HEK293T (cell line): ENCODE data around the gene MYH14.

Experiments used
- CTCF ChIA-PET: fragments of 350-600 bp; formaldehyde crosslinking; extraction: SDS; loops from one replicate; lab custom pipeline; 2021; ENCODE audit warnings: antibody characterized with exemption, inconsistent platforms; lab: Yijun Ruan, JAX
- POLR2A ChIA-PET: fragments of 350-600 bp; formaldehyde crosslinking; extraction: SDS; loops from one replicate; lab custom pipeline; 2020; ENCODE audit warnings: antibody characterized with exemption, inconsistent platforms; lab: Yijun Ruan, JAX
- DNase-seq: peaks from one replicate; pipeline ENCODE4 v3.0.0; 2012; ENCODE audit warnings: mixed read lengths; ENCODE audit errors: extremely low spot score
- ARNT ChIP-seq: fragments of 450-650 bp; IDR thresholded peaks from 2 replicates; pipeline ENCODE4 v1.6.1; 2017; ENCODE audit warnings: mild to moderate bottlenecking
- BHLHE40 ChIP-seq: fragments of 450-650 bp; IDR thresholded peaks from 2 replicates; pipeline ENCODE4 v1.6.1; 2016; ENCODE audit warnings: mild to moderate bottlenecking, moderate library complexity, borderline replicate concordance
- CTBP1 ChIP-seq: fragments of 450-650 bp; IDR thresholded peaks from 2 replicates; pipeline ENCODE4 v1.6.1; 2016; ENCODE audit warnings: borderline replicate concordance
- ELF4 ChIP-seq: fragments of 450-650 bp; IDR thresholded peaks from 2 replicates; pipeline ENCODE4 v1.6.1; 2017; ENCODE audit warnings: antibody characterized with exemption
- FOXA1 ChIP-seq: fragments of 450-650 bp; IDR thresholded peaks from 2 replicates; pipeline ENCODE4 v1.6.1; 2016; ENCODE audit warnings: mild to moderate bottlenecking
- FOXK2 ChIP-seq: fragments of 450-650 bp; IDR thresholded peaks from 2 replicates; pipeline ENCODE4 v1.6.1; 2016; ENCODE audit warnings: mild to moderate bottlenecking
- FOXM1 ChIP-seq: fragments of 450-650 bp; IDR thresholded peaks from 2 replicates; pipeline ENCODE4 v1.6.1; 2017; ENCODE audit warnings: mild to moderate bottlenecking, borderline replicate concordance
- HDGF ChIP-seq: fragments of 450-650 bp; IDR thresholded peaks from 2 replicates; pipeline ENCODE4 v1.6.1; 2017; ENCODE audit warnings: antibody characterized with exemption, borderline replicate concordance
- L3MBTL2 ChIP-seq: fragments of 450-650 bp; conservative IDR thresholded peaks from 2 replicates; pipeline ENCODE4 v1.6.1; 2016; ENCODE audit warnings: mild to moderate bottlenecking
- LEF1 ChIP-seq: fragments of 450-650 bp; IDR thresholded peaks from 2 replicates; pipeline ENCODE4 v1.6.1; 2017; ENCODE audit warnings: mild to moderate bottlenecking, borderline replicate concordance
- NFRKB ChIP-seq: fragments of 450-650 bp; IDR thresholded peaks from 2 replicates; pipeline ENCODE4 v1.6.1; 2016; ENCODE audit warnings: mild to moderate bottlenecking, moderate library complexity
- PKNOX1 ChIP-seq: fragments of 450-650 bp; IDR thresholded peaks from 2 replicates; pipeline ENCODE4 v1.6.1; 2016
- SP1 ChIP-seq: fragments of 450-650 bp; IDR thresholded peaks from 2 replicates; pipeline ENCODE4 v1.6.1; 2017
- SUZ12 ChIP-seq: fragments of 450-650 bp; IDR thresholded peaks from 2 replicates; pipeline ENCODE4 v1.6.1; 2016; ENCODE audit warnings: mild to moderate bottlenecking
- TARDBP ChIP-seq: fragments of 450-650 bp; IDR thresholded peaks from 2 replicates; pipeline ENCODE4 v1.6.1; 2016
- ZNF384 ChIP-seq: fragments of 450-650 bp; IDR thresholded peaks from 2 replicates; pipeline ENCODE4 v1.6.1; 2016

MYH14 gene

GRCh38 chr19:50323782-50324133 is 120.3 kb downstream of the MYH14 start:
- no peak for TF ChIP-seq BHLHE40
- no peak for TF ChIP-seq FOXM1
- no peak for TF ChIP-seq CTBP1
- no peak for TF ChIP-seq SUZ12
- no peak for TF ChIP-seq NFRKB
- no peak for TF ChIP-seq ELF4
- no peak for TF ChIP-seq FOXA1
- TF ChIP-seq ZNF384: no peak
- TF ChIP-seq SP1: no peak
- TF ChIP-seq L3MBTL2: no peak
- no peak for TF ChIP-seq FOXK2
- no peak for TF ChIP-seq PKNOX1
- TF ChIP-seq HDGF: no peak
- no peak for TF ChIP-seq LEF1
- no peak for TF ChIP-seq ARNT
- no peak for TF ChIP-seq TARDBP
- POLR2A ChIA-PET: interaction anchor here (0.6 kb wide), 1 partner anchor 8 kb away, joined by 5 read pairs; no protein-coding TSS in a partner anchor
- DNase-seq: no peak
- CTCF ChIA-PET: no interaction called here

- ChIA-PET CTCF (no interaction called here), POLR2A (interaction anchor here (0.6 kb wide), 1 partner anchor 9 kb away, joined by 5 read pairs; no protein-coding TSS in a partner anchor)
Measured at GRCh38 chr19:50324331-50324730, 120.9 kb downstream of the MYH14 start.

GRCh38 chr19:50325310-50326100 is 122.1 kb downstream of the MYH14 start:
- ChIA-PET POLR2A (interaction anchor here (0.7 to 1.3 kb wide), 2 partner anchors 9 to 59 kb away, joined by 4 to 7 read pairs; partner anchors contain the start of gene POLD1), CTCF (interaction anchor here (1.1 kb wide), 1 partner anchor 9 kb away, joined by 4 read pairs; no protein-coding TSS in a partner anchor)
- peak; percentile 30; the same call in 1 of the 2 replicates for TF ChIP-seq FOXM1
- no peak for TF ChIP-seq ARNT
- peak; percentile 97 for DNase-seq

More at GRCh38 chr19:50324331-50324730, 120.9 kb downstream of the MYH14 start:
- TF ChIP-seq HDGF: no peak
- TF ChIP-seq NFRKB: no peak
- TF ChIP-seq CTBP1: no peak
- no peak for TF ChIP-seq ZNF384
- no peak for DNase-seq

- DNase-seq: no peak
- CTCF ChIA-PET: interaction anchor here (1.1 kb wide), 1 partner anchor 10 kb away, joined by 4 read pairs; no protein-coding TSS in a partner anchor
- POLR2A ChIA-PET: interaction anchor here (0.7 to 1.3 kb wide), 3 partner anchors 10 to 58 kb away, joined by 4 to 7 read pairs (median 4); partner anchors contain the start of gene POLD1
- no peak for TF ChIP-seq FOXK2
- no peak for TF ChIP-seq FOXA1
- no peak for TF ChIP-seq NFRKB
- TF ChIP-seq ELF4: no peak
- TF ChIP-seq FOXM1: no peak
- TF ChIP-seq CTBP1: no peak
- TF ChIP-seq ZNF384: no peak
- TF ChIP-seq ARNT: no peak
- no peak for TF ChIP-seq L3MBTL2
- no peak for TF ChIP-seq PKNOX1
Measured at GRCh38 chr19:50326101-50326664, 122.8 kb downstream of the MYH14 start.

GRCh38 chr19:50327013-50327412 is 123.6 kb downstream of the MYH14 start:
- no peak for DNase-seq
- no peak for TF ChIP-seq ZNF384
- TF ChIP-seq L3MBTL2: no peak
- TF ChIP-seq BHLHE40: no peak
- TF ChIP-seq SUZ12: no peak
- TF ChIP-seq HDGF: no peak
- TF ChIP-seq NFRKB: no peak
- no peak for TF ChIP-seq LEF1
- no peak for TF ChIP-seq FOXK2
- TF ChIP-seq CTBP1: no peak
- TF ChIP-seq ELF4: no peak
- no peak for TF ChIP-seq PKNOX1
- no peak for TF ChIP-seq FOXM1
- no peak for TF ChIP-seq FOXA1
- ChIA-PET POLR2A (interaction anchor here (0.9 kb wide), 1 partner anchor 11 kb away, joined by 4 read pairs; no protein-coding TSS in a partner anchor), CTCF (no interaction called here)
